IMR-90 (cell line): ENCODE measurements around the gene UTF1. TPM values are rescaled to one million over a fixed set of nuclear protein-coding genes. Genes with fewer than 3 reads are reported as not detected.

Experiments
- ATAC-seq: fragments of 200-7000 bp; cut with Tn5 transposase; 2 replicates; pipeline ENCODE4 v1.9.1; 2020; ENCODE audit warnings: low read depth, mild to moderate bottlenecking, moderate library complexity
- BruUV-seq: library from RNA; stranded (reverse); fragments of 400-500 nt; replicated peaks from 2 replicates; lab custom pipeline; 2021; lab: Mats Ljungman, UMichigan
- CTCF ChIA-PET: fragments of 300-600 bp; formaldehyde crosslinking; extraction: SDS; loops from one replicate; lab custom pipeline; 2021; ENCODE audit warnings: antibody characterized with exemption; lab: Yijun Ruan, JAX
- POLR2A ChIA-PET: fragments of 300-600 bp; sonication (Branson Sonifier 250); formaldehyde crosslinking; loops from one replicate; lab custom pipeline; 2022; ENCODE audit warnings: antibody characterized with exemption; ENCODE audit not compliant: unreplicated experiment; lab: Charles Lee
- DNase-seq: peaks from one replicate; pipeline ENCODE4 v3.0.0; 2013
- H2AFZ ChIP-seq: replicated peaks from 2 replicates; pipeline ENCODE3; 2013; ENCODE audit warnings: low read length, mild to moderate bottlenecking; ENCODE audit not compliant: poor library complexity
- H2AK5ac ChIP-seq: 2 replicates; pipeline ENCODE4 v1.6.1; 2013; ENCODE audit warnings: low read depth, low read length, inconsistent platforms
- H2AK9ac ChIP-seq: replicated peaks from 2 replicates; pipeline ENCODE3; 2013; ENCODE audit warnings: mild to moderate bottlenecking, low read depth, low read length, moderate library complexity; ENCODE audit not compliant: poor library complexity
- H2BK120ac ChIP-seq: 2 replicates; pipeline ENCODE4 v1.6.1; 2013; ENCODE audit warnings: low read depth, low read length, inconsistent platforms
- H2BK15ac ChIP-seq: 3 replicates; pipeline ENCODE4 v1.6.1; 2013; ENCODE audit warnings: low read depth, low read length, inconsistent platforms
- H2BK20ac ChIP-seq: 2 replicates; pipeline ENCODE4 v1.6.1; 2013; ENCODE audit warnings: low read depth, mild to moderate bottlenecking, inconsistent platforms, low read length, moderate library complexity
- H2BK5ac ChIP-seq: 2 replicates; pipeline ENCODE4 v1.6.1; 2013; ENCODE audit warnings: mild to moderate bottlenecking, low read depth, low read length, inconsistent platforms; ENCODE audit not compliant: poor library complexity, severe bottlenecking
- H3K14ac ChIP-seq: replicated peaks from 2 replicates; pipeline ENCODE4 v1.6.1; 2013; ENCODE audit warnings: low read depth, low read length, inconsistent platforms
- H3K18ac ChIP-seq: 2 replicates; pipeline ENCODE4 v1.6.1; 2013; ENCODE audit warnings: low read depth, low read length, control low read depth
- H3K23ac ChIP-seq: 2 replicates; pipeline ENCODE4 v1.6.1; 2013; ENCODE audit warnings: low read depth, low read length, inconsistent platforms
- H3K27ac ChIP-seq: 2 replicates; pipeline ENCODE4 v1.5.1; 2013; ENCODE audit warnings: mild to moderate bottlenecking, control low read depth, low read length; ENCODE audit not compliant: insufficient read depth
- H3K27me3 ChIP-seq: 2 replicates; pipeline ENCODE4 v1.6.1; 2013; ENCODE audit warnings: low read length; ENCODE audit not compliant: control insufficient read depth, insufficient read depth
- H3K36me3 ChIP-seq: 2 replicates; pipeline ENCODE4 v1.6.1; 2013; ENCODE audit warnings: low read length, mixed read lengths; ENCODE audit not compliant: control insufficient read depth, insufficient read depth
- H3K4ac ChIP-seq: 2 replicates; pipeline ENCODE4 v1.6.1; 2013; ENCODE audit warnings: low read depth, low read length, inconsistent platforms
- H3K4me1 ChIP-seq: 2 replicates; pipeline ENCODE4 v1.6.1; 2013; ENCODE audit warnings: low read length, mixed read lengths; ENCODE audit not compliant: control insufficient read depth, insufficient read depth
- H3K4me2 ChIP-seq: 2 replicates; pipeline ENCODE4 v1.6.1; 2013; ENCODE audit warnings: low read depth, mild to moderate bottlenecking, control low read depth, low read length, moderate library complexity
- H3K4me3 ChIP-seq: 2 replicates; pipeline ENCODE4 v1.5.1; 2013; ENCODE audit warnings: low read depth, mild to moderate bottlenecking, control low read depth, low read length, moderate library complexity; ENCODE audit not compliant: insufficient read depth
- H3K56ac ChIP-seq: 2 replicates; pipeline ENCODE4 v1.6.1; 2013; ENCODE audit warnings: low read length, inconsistent platforms; ENCODE audit not compliant: insufficient read depth; ENCODE audit errors: extremely low read depth
- H3K79me1 ChIP-seq, 2 experiments: 2 replicates each; pipeline ENCODE4 v1.6.1; 2013; ENCODE audit warnings: low read length in 2 of 2, inconsistent platforms in 1 of 2, low read depth in 1 of 2
- H3K9ac ChIP-seq: 2 replicates; pipeline ENCODE4 v1.6.1; 2013; ENCODE audit warnings: low read depth, low read length, control low read depth
- H3K9me1 ChIP-seq: 2 replicates; pipeline ENCODE4 v1.6.1; 2013; ENCODE audit warnings: low read length, inconsistent platforms; ENCODE audit not compliant: insufficient read depth
- H3K9me3 ChIP-seq: 2 replicates; pipeline ENCODE4 v1.6.1; 2013; ENCODE audit warnings: low read length; ENCODE audit not compliant: control insufficient read depth, insufficient read depth
- H4K20me1 ChIP-seq: 2 replicates; pipeline ENCODE4 v1.6.1; 2013; ENCODE audit warnings: low read length, inconsistent platforms; ENCODE audit not compliant: insufficient read depth
- H4K5ac ChIP-seq: 2 replicates; pipeline ENCODE4 v1.6.1; 2013; ENCODE audit warnings: mild to moderate bottlenecking, low read depth, low read length, control low read depth
- H4K8ac ChIP-seq, 2 experiments: 2 replicates each; pipeline ENCODE4 v1.6.1; 2013; ENCODE audit warnings: low read depth in 2 of 2, low read length in 2 of 2, control low read depth in 1 of 2, inconsistent platforms in 1 of 2
- H4K91ac ChIP-seq: 2 replicates; pipeline ENCODE4 v1.6.1; 2013; ENCODE audit warnings: low read depth, low read length, inconsistent platforms; ENCODE audit not compliant: insufficient read depth
- BHLHE40 ChIP-seq: fragments of 150-350 bp; IDR thresholded peaks from 2 replicates; pipeline ENCODE4 v1.6.1; 2016; ENCODE audit warnings: mild to moderate bottlenecking, low read depth, low read length
- CEBPB ChIP-seq: IDR thresholded peaks from 2 replicates; pipeline ENCODE4 v1.6.1; 2012; ENCODE audit warnings: low read depth, low read length, improper control_type of control experiment
- ELK1 ChIP-seq: fragments of 150-350 bp; IDR thresholded peaks from 2 replicates; pipeline ENCODE4 v1.6.1; 2016; ENCODE audit warnings: low read depth, mild to moderate bottlenecking, low read length, moderate library complexity, borderline replicate concordance
- MXI1 ChIP-seq: IDR thresholded peaks from 2 replicates; pipeline ENCODE4 v1.6.1; 2012; ENCODE audit warnings: low read depth, mild to moderate bottlenecking, low read length, moderate library complexity, borderline replicate concordance
- RAD21 ChIP-seq: IDR thresholded peaks from 2 replicates; pipeline ENCODE4 v1.6.1; 2012; ENCODE audit warnings: low read length, improper control_type of control experiment
- RFX5 ChIP-seq: IDR thresholded peaks from 2 replicates; pipeline ENCODE4 v1.8.0; 2012; ENCODE audit warnings: low read depth, mild to moderate bottlenecking, low read length, moderate library complexity
- SMC3 ChIP-seq: fragments of 150-350 bp; IDR thresholded peaks from 2 replicates; pipeline ENCODE4 v1.6.1; 2016; ENCODE audit warnings: low read depth, mild to moderate bottlenecking, antibody characterized with exemption, low read length, moderate library complexity
- WGBS, 2 experiments: methylation state at CpG; one replicate each; pipeline versions ENCODE4 v1.1.5 to v1.1.7; 2013; ENCODE audit warnings: missing lambda C conversion rate in 2 of 2; ENCODE audit not compliant: insufficient read length in 1 of 2; ENCODE audit errors: extremely low coverage in 2 of 2; 5-methylcytosine and 5-hydroxymethylcytosine counted together
- dilution Hi-C: fragments of 300-500 bp; cut with HindIII; formaldehyde crosslinking; loops from one replicate; pipeline ENCODE4 v1.14.3; 2018; ENCODE audit warnings: low sequenced_read_pairs; ENCODE audit not compliant: unreplicated experiment
- in situ Hi-C: fragments of 300-500 bp; cut with MboI; formaldehyde crosslinking; loops from 3 replicates; pipeline ENCODE4 v1.14.3; 2019; ENCODE audit warnings: low sequenced_read_pairs, inconsistent platforms, mixed read lengths
- intact Hi-C: fragments of 100-400 bp; cut with micrococcal nuclease; formaldehyde crosslinking; loops from 2 replicates; pipeline ENCODE4 v1.10.0; 2022
- polyA plus RNA-seq, 3 experiments: library from polyadenylated mRNA; depleted of rRNA; stranded (reverse); fragments of >200 nt; gene quantifications; 2 replicates each; pipeline ENCODE4 v1.2.3, GENCODE V29; 2012; ENCODE audit warnings: low replicate concordance in 1 of 3
- total RNA-seq: library from RNA; depleted of rRNA; stranded (reverse); fragments of >200 nt; gene quantifications from 2 replicates; pipeline ENCODE4 v1.2.3, GENCODE V29; 2012

UTF1 gene
- total and polyA plus RNA-seq, 2 of the 4 experiments (the other 2 are of a cell fraction) = not detected

GRCh38 chr10:133251388-133252222 is 21.6 kb downstream of the UTF1 start (continued):
- TF ChIP-seq MXI1 = no peak

GRCh38 chr10:133252223-133252552 is 22.2 kb downstream of the UTF1 start:
- Histone ChIP-seq H3K79me1 (no peaks in the 10 kb centered on the region), H3K14ac (no peak overlapping the region)

More at GRCh38 chr10:133252223-133252552, 22.2 kb downstream of the UTF1 start:
- Histone ChIP-seq H3K27me3 (peaks cover 12% of the 10 kb centered on the region), H3K4me1 (no peaks in the 10 kb centered on the region), H3K9ac (no peak overlapping the region), H3K18ac (no peak overlapping the region), H3K36me3 (no peaks in the 10 kb centered on the region), H4K91ac (no peak overlapping the region), H3K23ac (no peak overlapping the region), H2BK5ac (no peak overlapping the region), H3K9me3 (no peaks in the 10 kb centered on the region), H4K8ac (no peak overlapping the region), H2BK20ac (no peak overlapping the region), H3K4ac (no peak overlapping the region), H3K4me3 (no peak overlapping the region), H2AFZ (no peak overlapping the region), H3K4me2 (no peak overlapping the region), H2BK15ac (no peak overlapping the region), H3K56ac (no peak overlapping the region), H2AK9ac (no peak overlapping the region), H3K27ac (no peak overlapping the region), H3K9me1 (no peaks in the 10 kb centered on the region), H2AK5ac (no peak overlapping the region), H2BK120ac (no peak overlapping the region), H4K5ac (no peak overlapping the region), H4K20me1 (no peaks in the 10 kb centered on the region)
- in situ Hi-C loops (loop anchor here (25.0 kb wide), 1 partner anchor 590 kb away; no protein-coding TSS in a partner anchor), dilution Hi-C loops (no loop called here), intact Hi-C loops (no loop called here)
- DNase-seq = no peak
- TF ChIP-seq RFX5 (no peak), SMC3 (no peak), RAD21 (no peak), ELK1 (no peak), CEBPB (no peak), BHLHE40 (no peak)
- no TSS peak for BruUV-seq
- ChIA-PET CTCF (no interaction called here), POLR2A (no interaction called here)
- ATAC-seq = no peak
- 20% methylated on average over 1 of the region's 12 CpGs; no CpG with 5 or more reads in 1 of the 2 experiments for WGBS, 2 experiments
